Peyer's patch (tissue), 4 donors: Measurements from ENCODE around the gene THAP10. TPM values are rescaled to one million over a fixed set of nuclear protein-coding genes. Genes with fewer than 3 reads are reported as not detected.
"Not testable (repeated sequence)": the region's sequence is repeated elsewhere in the genome, so short reads cannot be mapped to it uniquely, and the experiment has no call there.

Experiments
- DNase-seq, 3 donors: peaks; one replicate each; pipeline ENCODE4 v3.0.0-alpha.2; 2017 to 2019
- H3K27ac ChIP-seq, 4 donors: fragments of 200-600 bp; sonication (generic); one replicate each; pipeline ENCODE4 v1.5.1; 2016 to 2019
- H3K27me3 ChIP-seq, 2 donors: fragments of 200-600 bp; sonication (generic); one replicate each; pipeline ENCODE4 v1.5.1; 2019
- H3K36me3 ChIP-seq, 3 donors: fragments of 200-600 bp; sonication (generic); one replicate each; pipeline ENCODE4 v1.5.1; 2016 to 2019
- H3K4me1 ChIP-seq, 4 donors: fragments of 200-600 bp; sonication (generic); one replicate each; pipeline ENCODE4 v1.5.1; 2016 to 2019
- H3K4me3 ChIP-seq, 4 donors: fragments of 200-600 bp; sonication (generic); 1 replicate in 3 of 4; 2 replicates in 1 of 4; pipeline ENCODE4 v1.5.1; 2016 to 2019; ENCODE audit warnings: mild to moderate bottlenecking in 1 of 4
- H3K9me3 ChIP-seq, 4 donors: fragments of 200-600 bp; sonication (generic); one replicate each; pipeline ENCODE4 v1.5.1; 2016 to 2019; ENCODE audit warnings: mild to moderate bottlenecking in 1 of 4
- POLR2A ChIP-seq, 2 donors: fragments of 450-650 bp; IDR thresholded peaks; one replicate each; pipeline ENCODE4 v1.5.1; 2017; ENCODE audit warnings: antibody characterized with exemption in 2 of 2, mild to moderate bottlenecking in 2 of 2, moderate library complexity in 2 of 2
- total RNA-seq, 4 donors: library from RNA; depleted of rRNA; stranded (reverse); fragments of >200 nt; gene quantifications; one replicate each; pipeline ENCODE4 v1.1.0, GENCODE V29; 2016
- TF ChIP-seq, protein P1 (sequence below), 6 experiments: fragments of 450-650 bp in 4 of 6; fragments of 200-600 bp in 2 of 6; sonication (generic) in 1 of 6; IDR thresholded peaks; one replicate each; pipeline ENCODE4 v1.5.1; 2017 to 2019; ENCODE audit warnings: antibody characterized with exemption in 6 of 6, mild to moderate bottlenecking in 3 of 6, moderate library complexity in 1 of 6

Gene THAP10
- total RNA-seq, 4 donors from 2014 or later, result 1.2 to 6.0 (median 2.1) TPM

DNA sequence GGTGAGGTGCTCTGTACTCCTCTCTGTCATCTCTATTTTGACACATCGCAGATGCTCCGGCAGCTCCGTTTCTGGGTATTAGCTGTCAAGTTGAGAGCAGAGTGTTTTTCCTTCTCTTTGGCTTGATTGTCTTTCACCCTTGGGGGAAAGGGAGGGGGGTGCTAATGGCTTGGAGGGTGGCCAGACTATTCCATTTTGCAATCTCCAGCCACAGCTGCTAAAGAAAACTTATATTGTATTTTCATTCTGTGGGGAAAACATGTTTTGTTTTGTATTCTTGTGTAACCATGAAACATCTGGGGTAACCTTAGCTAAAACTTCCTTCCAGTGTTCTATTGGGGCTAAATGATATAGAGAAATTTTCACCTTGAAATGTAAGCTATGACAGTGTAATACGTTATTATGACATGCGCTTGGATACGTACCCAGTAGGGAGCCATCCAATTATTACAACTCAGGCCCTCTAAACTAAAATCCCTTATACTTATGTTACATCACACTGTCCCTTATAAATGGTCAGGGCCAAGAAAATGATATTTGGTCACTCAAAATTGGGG lies 24.2 kb downstream of the THAP10 start:
- H3K9me3 ChIP-seq, result no peaks in the 10 kb centered on the region
- peaks cover 0 to 18% (median 0%) of the 10 kb centered on the region in 4 donors for H3K4me1 ChIP-seq
- H3K4me3 ChIP-seq, result no peak overlapping the region
- H3K27ac ChIP-seq, result peak overlapping the region in 2 of 4 donors; percentile 27 to 50
- no peaks in the 10 kb centered on the region for H3K27me3 ChIP-seq
- H3K36me3 ChIP-seq, result no peaks in the 10 kb centered on the region
- no peak for DNase-seq
- TF ChIP-seq, protein P1, sequence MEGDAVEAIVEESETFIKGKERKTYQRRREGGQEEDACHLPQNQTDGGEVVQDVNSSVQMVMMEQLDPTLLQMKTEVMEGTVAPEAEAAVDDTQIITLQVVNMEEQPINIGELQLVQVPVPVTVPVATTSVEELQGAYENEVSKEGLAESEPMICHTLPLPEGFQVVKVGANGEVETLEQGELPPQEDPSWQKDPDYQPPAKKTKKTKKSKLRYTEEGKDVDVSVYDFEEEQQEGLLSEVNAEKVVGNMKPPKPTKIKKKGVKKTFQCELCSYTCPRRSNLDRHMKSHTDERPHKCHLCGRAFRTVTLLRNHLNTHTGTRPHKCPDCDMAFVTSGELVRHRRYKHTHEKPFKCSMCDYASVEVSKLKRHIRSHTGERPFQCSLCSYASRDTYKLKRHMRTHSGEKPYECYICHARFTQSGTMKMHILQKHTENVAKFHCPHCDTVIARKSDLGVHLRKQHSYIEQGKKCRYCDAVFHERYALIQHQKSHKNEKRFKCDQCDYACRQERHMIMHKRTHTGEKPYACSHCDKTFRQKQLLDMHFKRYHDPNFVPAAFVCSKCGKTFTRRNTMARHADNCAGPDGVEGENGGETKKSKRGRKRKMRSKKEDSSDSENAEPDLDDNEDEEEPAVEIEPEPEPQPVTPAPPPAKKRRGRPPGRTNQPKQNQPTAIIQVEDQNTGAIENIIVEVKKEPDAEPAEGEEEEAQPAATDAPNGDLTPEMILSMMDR (IDR thresholded peaks at IDR 0.05), result no peak
- TF ChIP-seq POLR2A (IDR thresholded peaks at IDR 0.05), result no peak

DNA sequence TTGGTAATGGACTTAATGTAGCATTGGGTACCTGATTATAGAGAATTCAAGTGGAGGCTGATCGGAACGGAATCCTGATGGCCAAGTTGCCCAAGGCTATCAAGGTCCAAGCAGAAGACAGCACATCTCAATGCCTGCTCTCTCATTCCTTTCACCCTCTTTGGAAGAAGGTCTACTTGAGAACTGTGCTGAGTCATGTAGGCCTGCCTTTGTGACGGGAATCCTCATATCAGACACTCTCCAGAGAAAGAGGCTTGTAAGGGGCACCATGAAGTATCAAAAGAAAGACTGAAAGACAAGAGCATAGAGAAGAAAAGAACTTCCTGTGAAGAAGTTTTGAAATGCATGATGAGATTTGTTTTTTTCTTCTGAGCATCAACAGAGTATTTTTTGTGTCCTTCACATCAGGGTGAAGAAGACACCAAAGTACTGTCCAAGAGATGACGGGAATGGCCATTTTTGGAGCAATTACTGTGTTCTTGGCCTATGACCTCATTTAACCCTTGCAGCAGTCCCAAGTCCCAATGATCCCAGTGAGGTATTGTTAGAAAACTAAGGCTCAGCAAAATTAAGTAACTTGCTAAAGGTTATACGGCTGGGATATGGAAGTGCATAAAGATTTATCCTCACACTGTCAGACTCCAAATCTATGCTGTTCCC lies 25.1 kb downstream of the THAP10 start:
- peak overlapping the region in 2 of 4 donors; percentile 27 to 37 for H3K27ac ChIP-seq
- no peaks in the 10 kb centered on the region for H3K27me3 ChIP-seq
- no peaks in the 10 kb centered on the region for H3K9me3 ChIP-seq
- no peak for DNase-seq
- H3K4me3 ChIP-seq, result no peak overlapping the region
- peaks cover 0 to 18% (median 0%) of the 10 kb centered on the region in 4 donors for H3K4me1 ChIP-seq
- H3K36me3 ChIP-seq, result no peaks in the 10 kb centered on the region
- no peak for TF ChIP-seq POLR2A (IDR thresholded peaks at IDR 0.05)
- TF ChIP-seq, protein P1 (IDR thresholded peaks at IDR 0.05), result no peak

DNA sequence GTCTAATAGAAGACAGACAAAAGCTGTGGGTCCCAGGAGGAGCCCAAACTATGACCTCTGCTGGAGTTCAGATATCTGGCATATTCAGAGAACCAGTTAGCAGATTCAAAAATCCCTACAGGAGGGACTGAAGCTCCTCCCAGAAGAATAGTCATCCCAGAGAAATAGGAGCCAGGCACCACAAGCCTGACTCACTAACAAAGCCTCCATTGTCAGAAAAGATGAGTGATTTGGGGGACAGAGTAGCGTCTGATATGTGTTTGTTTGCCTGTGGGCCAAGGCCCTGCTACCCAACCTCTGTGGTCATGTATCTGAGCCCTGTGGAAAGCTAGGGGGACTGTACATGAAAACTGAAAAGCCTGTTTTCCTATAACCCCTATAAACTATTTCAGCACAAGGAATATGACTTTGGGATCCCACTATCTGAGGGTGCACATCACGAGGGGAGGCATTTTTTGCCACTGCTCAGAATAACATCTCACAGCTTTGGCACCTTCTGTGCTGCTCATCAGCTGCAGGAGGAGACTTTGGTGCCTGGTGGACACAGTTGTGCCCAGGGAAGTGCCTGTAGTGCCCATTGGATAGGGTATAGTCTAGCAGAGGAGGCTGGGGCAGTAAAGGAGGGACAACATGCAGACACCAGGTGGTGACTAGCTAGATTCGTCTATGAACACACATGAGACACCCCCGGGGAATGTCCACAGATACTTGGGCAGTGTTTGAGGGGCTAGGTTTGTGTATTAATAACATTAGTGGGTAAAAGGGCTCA lies 28.6 kb downstream of the THAP10 start:
- no peaks in the 10 kb centered on the region for H3K9me3 ChIP-seq
- DNase-seq, result no peak
- H3K27ac ChIP-seq, result no peak overlapping the region
- H3K4me3 ChIP-seq, result no peak overlapping the region
- TF ChIP-seq, protein P1 (IDR thresholded peaks at IDR 0.05), result no peak
- no peak for TF ChIP-seq POLR2A (IDR thresholded peaks at IDR 0.05)
- no peaks in the 10 kb centered on the region for H3K36me3 ChIP-seq
- H3K4me1 ChIP-seq, result peaks cover 0 to 6% (median 0%) of the 10 kb centered on the region in 4 donors
- H3K27me3 ChIP-seq, result no peaks in the 10 kb centered on the region

GRCh38 chr15:70859998-70860397 lies 32.2 kb downstream of the THAP10 start:
- Histone ChIP-seq H3K27ac (no peak overlapping the region), H3K9me3 (no peaks in the 10 kb centered on the region), H3K4me3 (no peak overlapping the region), H3K36me3 (no peaks in the 10 kb centered on the region), H3K4me1 (no peaks in the 10 kb centered on the region), H3K27me3 (no peaks in the 10 kb centered on the region)
- no peak for TF ChIP-seq POLR2A (IDR thresholded peaks at IDR 0.05)
- TF ChIP-seq, protein P1 (IDR thresholded peaks at IDR 0.05), result no peak
- DNase-seq, result no peak

- no peak overlapping the region for H3K27ac ChIP-seq
- H3K4me3 ChIP-seq, result no peak overlapping the region
- H3K27me3 ChIP-seq, result no peaks in the 10 kb centered on the region
- H3K9me3 ChIP-seq, result no peaks in the 10 kb centered on the region
- H3K36me3 ChIP-seq, result no peaks in the 10 kb centered on the region
- no peak for TF ChIP-seq POLR2A (IDR thresholded peaks at IDR 0.05)
- TF ChIP-seq, protein P1 (IDR thresholded peaks at IDR 0.05), result no peak
- H3K4me1 ChIP-seq, result peaks cover 0 to 3% (median 0%) of the 10 kb centered on the region in 4 donors
- DNase-seq, result no peak
These were observed 32.8 kb downstream of the THAP10 start for GRCh38 chr15:70859322-70859908.

GRCh38 chr15:70858614-70859321 lies 33.5 kb downstream of the THAP10 start:
- H3K27ac ChIP-seq, H3K36me3 ChIP-seq, H3K4me3 ChIP-seq, H3K9me3 ChIP-seq, H3K4me1 ChIP-seq, DNase-seq, H3K27me3 ChIP-seq: not testable (repeated sequence)
